Loucy (cell line): ENCODE data around the gene BCR.

Experiments
- H2AFZ ChIP-seq: fragments of 200-600 bp; sonication (generic); 2 replicates; pipeline ENCODE4 v1.6.0; 2016; ENCODE audit warnings: antibody characterized with exemption, mild to moderate bottlenecking, low read length, moderate library complexity
- H3F3A ChIP-seq: fragments of 200-600 bp; 2 replicates; pipeline ENCODE4 v1.6.0; 2016; ENCODE audit warnings: antibody characterized with exemption, low read depth, mild to moderate bottlenecking
- H3K27me3 ChIP-seq: fragments of 200-600 bp; sonication (generic); 2 replicates; pipeline ENCODE4 v1.6.1; 2014; ENCODE audit warnings: low read length, mild to moderate bottlenecking; ENCODE audit not compliant: insufficient read depth, poor library complexity, severe bottlenecking
- H3K36me3 ChIP-seq: fragments of 200-600 bp; sonication (generic); 2 replicates; pipeline ENCODE4 v1.6.1; 2016; ENCODE audit warnings: low read length; ENCODE audit not compliant: insufficient read depth
- H3K4me1 ChIP-seq: fragments of 200-600 bp; sonication (generic); 2 replicates; pipeline ENCODE4 v1.5.1; 2014; ENCODE audit warnings: low read length, mild to moderate bottlenecking; ENCODE audit not compliant: insufficient read depth, poor library complexity, severe bottlenecking
- H3K4me2 ChIP-seq: fragments of 200-600 bp; sonication (generic); 2 replicates; pipeline ENCODE4 v1.6.0; 2014; ENCODE audit warnings: antibody characterized with exemption, low read length, low read depth, mild to moderate bottlenecking; ENCODE audit not compliant: poor library complexity, severe bottlenecking
- H3K4me3 ChIP-seq: fragments of 200-600 bp; sonication (generic); 2 replicates; pipeline ENCODE4 v1.5.1; 2014; ENCODE audit warnings: low read length, mild to moderate bottlenecking, mixed read lengths; ENCODE audit not compliant: poor library complexity, severe bottlenecking
- H3K79me2 ChIP-seq: fragments of 200-600 bp; sonication (generic); 2 replicates; pipeline ENCODE4 v1.6.1; 2014; ENCODE audit warnings: low read length; ENCODE audit not compliant: insufficient read depth
- H3K9ac ChIP-seq: fragments of 200-600 bp; sonication (generic); 2 replicates; pipeline ENCODE4 v1.6.0; 2014; ENCODE audit warnings: mild to moderate bottlenecking, low read depth, low read length, moderate library complexity; ENCODE audit not compliant: poor library complexity, severe bottlenecking
- H3K9me2 ChIP-seq: fragments of 200-600 bp; sonication (generic); replicated peaks from 2 replicates; pipeline ENCODE4 v1.6.1; 2016; ENCODE audit warnings: low read depth, low read length, mixed read lengths
- H3K9me3 ChIP-seq: fragments of 200-600 bp; sonication (generic); 2 replicates; pipeline ENCODE4 v1.6.1; 2014; ENCODE audit warnings: mild to moderate bottlenecking, antibody characterized with exemption, low read length, low read depth; ENCODE audit not compliant: insufficient read depth
- H4K20me1 ChIP-seq: fragments of 200-600 bp; sonication (generic); 2 replicates; pipeline ENCODE4 v1.6.0; 2014; ENCODE audit warnings: antibody characterized with exemption, low read length, mild to moderate bottlenecking; ENCODE audit not compliant: insufficient read depth, poor library complexity, severe bottlenecking
- CTCF ChIP-seq: fragments of 200-600 bp; sonication (generic); conservative IDR thresholded peaks from 2 replicates; pipeline ENCODE4 v1.5.1; 2014; ENCODE audit warnings: mild to moderate bottlenecking, antibody characterized with exemption, low read length
- EZH2phosphoT487 ChIP-seq: fragments of 200-600 bp; IDR thresholded peaks from 2 replicates; pipeline ENCODE4 v1.6.1; 2018; ENCODE audit warnings: antibody characterized with exemption, mild to moderate bottlenecking, moderate library complexity, borderline replicate concordance

Gene BCR

GRCh38 chr22:23233752-23234408 lies 53.6 kb downstream of the BCR start:
- H3K4me1 ChIP-seq, result no peaks in the 10 kb centered on the region
- H3K27me3 ChIP-seq, result no peaks in the 10 kb centered on the region
- H3K9me3 ChIP-seq, result peaks cover 6% of the 10 kb centered on the region; the same call in 1 of the 2 replicates
- H3K36me3 ChIP-seq, result peaks cover 78% of the 10 kb centered on the region
- H4K20me1 ChIP-seq, result peaks cover 97% of the 10 kb centered on the region
- H3K4me3 ChIP-seq, result no peak overlapping the region
- no peak overlapping the region for H2AFZ ChIP-seq
- no peaks in the 10 kb centered on the region for H3F3A ChIP-seq
- no peaks in the 10 kb centered on the region for H3K9me2 ChIP-seq
- TF ChIP-seq CTCF, result no peak
- TF ChIP-seq EZH2phosphoT487, result no peak
- peaks cover 100% of the 10 kb centered on the region for H3K79me2 ChIP-seq
- no peak overlapping the region for H3K9ac ChIP-seq
- no peak overlapping the region for H3K4me2 ChIP-seq

DNA sequence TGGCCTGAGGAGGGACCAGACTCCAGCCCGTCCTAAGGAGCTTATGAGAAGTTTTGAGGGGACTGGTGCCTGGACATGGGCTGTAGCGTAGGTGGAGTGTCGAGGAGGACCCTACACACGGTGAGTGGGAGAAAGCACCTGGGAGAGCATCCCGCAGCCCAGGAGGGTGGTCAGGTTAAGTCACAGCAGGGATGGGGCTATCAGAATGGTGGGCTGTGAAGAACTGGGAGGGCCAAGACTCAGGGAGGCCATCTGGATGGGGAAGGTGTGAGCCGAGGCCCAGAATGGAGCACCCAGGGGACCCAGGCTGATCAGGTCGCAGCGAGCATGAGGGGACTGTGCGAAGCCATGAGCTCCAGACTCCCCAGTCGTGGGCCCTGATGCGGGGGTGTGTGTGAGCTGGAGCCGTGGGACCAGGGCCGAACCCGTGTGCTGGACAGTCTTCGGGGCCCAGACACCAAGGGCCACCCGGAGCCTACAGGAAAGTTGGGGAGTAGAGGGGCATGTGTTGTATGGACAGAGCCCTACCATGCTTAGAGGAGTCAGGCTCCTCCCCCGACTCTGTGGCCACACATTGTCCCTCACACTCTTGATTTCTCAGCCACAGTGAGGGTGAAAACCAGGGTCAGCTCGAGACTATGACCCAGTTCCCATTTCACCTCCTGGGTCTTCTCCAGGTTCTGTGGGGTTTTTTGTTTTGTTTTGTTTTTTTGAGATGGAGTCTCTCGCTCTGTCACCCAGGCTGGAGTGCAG lies 54.3 kb downstream of the BCR start:
- Histone ChIP-seq H3K9me2 (no peaks in the 10 kb centered on the region), H4K20me1 (peaks cover 97% of the 10 kb centered on the region), H3K4me2 (no peak overlapping the region), H3F3A (no peaks in the 10 kb centered on the region), H2AFZ (no peak overlapping the region), H3K36me3 (peaks cover 78% of the 10 kb centered on the region; the same call in 1 of the 2 replicates), H3K4me1 (no peaks in the 10 kb centered on the region), H3K79me2 (peaks cover 100% of the 10 kb centered on the region), H3K9me3 (no peaks in the 10 kb centered on the region), H3K4me3 (no peak overlapping the region), H3K27me3 (no peaks in the 10 kb centered on the region), H3K9ac (no peak overlapping the region)
- no peak for TF ChIP-seq CTCF
- no peak for TF ChIP-seq EZH2phosphoT487

DNA sequence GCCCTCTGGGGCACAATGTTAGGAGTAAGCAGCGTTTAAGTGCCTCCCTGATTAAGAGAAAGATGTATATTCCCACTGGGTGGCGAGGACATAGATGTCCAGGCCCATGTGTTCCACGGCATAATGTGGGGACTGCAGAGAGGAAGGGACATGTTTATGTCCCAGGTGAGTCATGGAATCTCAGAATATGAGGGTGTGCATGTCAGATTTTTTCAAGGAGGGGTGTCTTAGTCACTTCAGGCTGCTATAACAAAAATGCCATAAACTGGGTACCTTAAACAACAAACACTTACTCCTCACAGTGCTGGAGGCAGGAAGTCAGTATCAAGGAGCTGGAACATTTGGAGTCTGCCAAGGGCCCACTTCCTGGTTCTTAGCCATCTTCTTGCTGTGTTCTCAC lies 55.1 kb downstream of the BCR start:
- H3K27me3 ChIP-seq, result no peaks in the 10 kb centered on the region
- H3K9me3 ChIP-seq, result no peaks in the 10 kb centered on the region
- H3F3A ChIP-seq, result no peaks in the 10 kb centered on the region
- H2AFZ ChIP-seq, result no peak overlapping the region
- no peaks in the 10 kb centered on the region for H3K9me2 ChIP-seq
- H3K4me1 ChIP-seq, result no peaks in the 10 kb centered on the region
- no peak overlapping the region for H3K4me2 ChIP-seq
- no peak for TF ChIP-seq CTCF
- TF ChIP-seq EZH2phosphoT487, result no peak
- no peak overlapping the region for H3K9ac ChIP-seq
- peaks cover 73% of the 10 kb centered on the region; the same call in 1 of the 2 replicates for H3K36me3 ChIP-seq
- peaks cover 96% of the 10 kb centered on the region for H4K20me1 ChIP-seq
- H3K79me2 ChIP-seq, result peaks cover 99% of the 10 kb centered on the region
- H3K4me3 ChIP-seq, result no peak overlapping the region
